ENCODE results near the gene GPR4.

- TF ChIP-seq CREB1 (IDR thresholded peaks at IDR 0.05; ENCODE audit: low read depth) (no peak), RAD21 (IDR thresholded peaks at IDR 0.05; ENCODE audit: low read depth) (no peak), MAX (IDR thresholded peaks at IDR 0.05) (no peak), USF1 (IDR thresholded peaks at IDR 0.05) (no peak), NFIC (IDR thresholded peaks at IDR 0.05) (no peak), CEBPB (IDR thresholded peaks at IDR 0.05) (no peak), EP300 (IDR thresholded peaks at IDR 0.05; ENCODE audit: borderline replicate concordance) (no peak), TAF1 (IDR thresholded peaks at IDR 0.05; ENCODE audit: low read depth) (no peak), YY1 (IDR thresholded peaks at IDR 0.05; ENCODE audit: low read depth) (no peak)
These were observed 1.6 kb downstream of the GPR4 start for GRCh38 chr19:45600340-45600885.
